Activated CD4-positive, alpha-beta T cell treated with anti-CD3 and anti-CD28 coated beads, Interleukin-2, amount 50 U/mL, for 1 hour (primary cell): ENCODE measurements around the gene CAPN11.
"Not testable (repeated sequence)": the region's sequence is repeated elsewhere in the genome, so short reads cannot be mapped to it uniquely, and the experiment has no call there.

Experiments used
- DNase-seq: peaks from one replicate; pipeline ENCODE4 v3.0.0-alpha.2; 2020

Gene CAPN11

DNA sequence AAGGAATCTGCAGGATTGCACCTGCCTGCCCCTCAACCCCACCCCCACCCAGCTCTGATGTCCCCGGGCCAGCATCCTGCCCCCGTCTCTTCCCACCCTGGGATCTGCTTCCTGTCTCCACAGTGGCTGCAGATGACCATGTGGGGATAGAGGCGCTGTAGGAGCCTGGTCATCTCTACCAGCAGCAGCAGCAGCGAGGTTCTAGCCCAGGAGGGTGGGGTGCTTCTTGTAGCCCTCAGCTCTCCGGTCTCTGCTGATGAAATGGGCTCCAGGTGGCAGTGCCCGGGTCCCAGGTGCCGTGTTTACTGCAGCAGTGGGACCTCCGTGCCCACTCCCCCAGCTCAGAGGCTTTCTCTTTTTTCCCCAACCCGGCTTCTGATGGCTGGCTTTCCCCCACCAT, 25.2 kb downstream of the CAPN11 start:
- DNase-seq = no peak

DNA sequence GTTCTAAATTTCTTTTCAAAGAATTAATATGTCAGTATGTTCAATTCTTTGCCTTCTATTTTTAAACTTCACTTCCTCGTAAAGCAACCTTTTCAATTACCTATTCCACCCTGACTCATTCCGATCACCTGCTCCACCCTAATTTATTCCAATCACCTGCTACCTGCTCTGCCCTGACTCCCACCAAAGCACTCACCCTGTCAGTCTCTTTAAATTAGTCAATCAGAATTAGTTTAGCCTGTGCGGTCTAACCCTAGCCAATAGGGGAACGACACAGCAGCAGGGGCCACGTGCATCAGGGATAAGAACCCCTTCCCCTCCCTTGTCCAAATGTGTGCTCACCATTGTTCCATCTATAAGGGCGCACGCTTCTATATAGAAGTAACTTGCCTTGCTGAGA, 26.7 kb downstream of the CAPN11 start:
- not testable (repeated sequence) for DNase-seq

- DNase-seq = no peak
Observed at GRCh38 chr6:44185953-44186634, 27.5 kb downstream of the CAPN11 start.

DNA sequence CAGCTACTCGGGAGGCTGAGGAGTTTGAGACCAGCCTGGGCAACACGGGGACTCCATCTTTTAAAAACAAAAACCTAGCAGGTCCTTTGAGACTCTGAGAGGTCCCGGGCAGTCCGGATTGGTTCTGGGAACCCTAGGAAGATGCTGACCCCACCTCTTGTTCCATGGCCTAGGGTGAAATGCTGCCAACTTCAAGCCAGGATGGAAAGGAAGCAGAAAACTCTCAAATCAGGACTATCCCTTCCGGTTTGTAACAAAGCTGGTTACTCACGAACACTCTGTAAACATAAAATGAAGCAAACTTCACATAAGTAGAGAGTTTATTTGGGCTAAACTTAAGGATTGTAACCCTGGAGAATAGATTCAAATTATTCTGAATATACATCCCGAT, 28.0 kb downstream of the CAPN11 start:
- no peak for DNase-seq

- DNase-seq = no peak
Observed at GRCh38 chr6:44188819-44189218, 30.2 kb downstream of the CAPN11 start.

DNA sequence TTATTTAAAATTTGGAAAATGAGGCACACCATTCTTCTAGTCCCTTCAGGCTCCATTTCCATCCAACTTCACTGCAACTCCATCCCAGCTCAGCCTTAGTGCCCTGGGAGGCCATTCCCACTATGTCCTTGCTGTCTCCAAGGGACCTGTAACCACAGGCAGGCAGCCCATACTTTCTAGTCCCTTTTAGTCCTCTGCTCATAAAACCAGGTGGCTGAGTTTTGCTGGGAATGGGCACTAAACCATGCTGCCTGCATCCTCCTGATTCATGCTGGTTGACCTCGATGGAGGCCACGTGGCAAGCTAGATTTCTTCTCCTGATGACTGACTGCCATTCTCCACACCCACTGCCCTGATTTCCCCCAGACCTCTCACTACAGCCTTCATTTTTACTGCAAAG, 30.6 kb downstream of the CAPN11 start:
- no peak for DNase-seq

DNA sequence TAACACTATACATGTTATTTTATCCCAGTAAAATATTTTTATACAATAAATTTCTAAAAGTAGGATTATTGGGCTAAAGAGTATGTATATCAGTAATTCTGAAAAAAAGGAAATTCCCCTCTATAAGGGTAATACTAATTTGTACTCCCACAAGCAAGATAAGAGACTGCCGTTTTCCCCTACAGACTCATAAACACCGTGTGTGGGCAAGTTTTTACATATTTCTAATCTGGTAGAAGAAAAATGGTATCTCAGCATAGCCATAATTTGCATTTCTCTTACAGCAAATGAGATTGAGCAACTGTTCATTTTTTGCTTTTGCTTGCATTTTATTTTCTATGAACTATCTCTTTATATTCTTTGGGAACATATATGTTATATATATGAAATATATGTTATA, 32.1 kb downstream of the CAPN11 start:
- DNase-seq = no peak

DNA sequence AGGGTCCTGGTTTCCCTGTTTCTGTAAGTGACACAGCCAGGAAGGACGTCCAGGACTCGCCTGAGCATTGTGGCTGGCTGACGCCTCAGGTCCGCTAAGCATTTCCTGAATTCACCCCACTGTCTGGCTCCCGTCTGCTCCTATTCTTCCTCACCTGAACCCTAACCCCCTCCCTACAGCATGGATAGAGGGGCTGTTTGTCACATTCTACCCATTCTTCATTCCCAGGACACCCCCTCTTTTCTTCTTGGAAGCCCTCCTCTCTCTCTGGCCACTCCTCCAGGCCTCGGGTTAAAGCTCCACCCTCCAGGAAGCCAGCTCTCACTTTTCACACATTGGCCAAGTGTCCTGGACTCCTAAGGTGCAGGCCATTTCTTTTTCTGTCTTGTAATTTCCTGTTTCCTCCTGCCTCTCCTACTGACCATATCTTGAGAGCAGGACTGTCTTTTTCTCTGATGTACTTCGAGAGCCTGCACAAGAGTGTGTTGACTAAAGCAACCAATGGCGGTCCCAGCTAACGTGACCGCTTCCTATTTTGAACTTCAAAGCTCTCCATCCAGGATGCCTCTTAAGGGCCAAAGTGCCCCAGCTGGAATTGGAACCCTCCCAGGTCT, 33.9 kb downstream of the CAPN11 start:
- DNase-seq = no peak

DNA sequence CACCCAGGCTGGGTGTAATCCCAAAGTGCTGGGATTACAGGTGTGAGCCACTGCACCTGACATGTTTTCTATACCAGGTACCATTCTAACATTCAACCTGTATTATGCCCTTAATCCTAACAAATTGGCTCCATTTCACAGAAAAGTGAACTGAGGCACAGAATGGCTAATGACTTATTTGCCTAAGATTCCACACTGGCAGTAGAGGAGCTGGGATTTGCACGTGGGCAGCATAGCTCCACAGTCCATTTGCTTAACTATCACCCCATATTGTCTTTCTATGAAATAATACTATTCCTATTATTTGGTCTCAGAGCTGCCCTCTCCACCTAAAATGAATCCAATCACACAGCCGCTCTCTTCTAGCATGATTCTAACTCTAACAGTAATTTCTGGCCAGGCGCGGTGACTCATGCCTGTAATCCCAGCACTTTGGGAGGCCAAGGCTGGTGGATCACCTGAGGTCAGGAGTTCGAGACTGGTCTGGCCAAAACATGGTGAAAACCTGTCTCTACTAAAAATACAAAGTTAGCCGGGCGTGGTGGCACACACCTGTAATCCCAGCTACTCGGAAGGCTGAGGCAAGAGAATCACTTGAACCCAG, 34.8 kb downstream of the CAPN11 start:
- no peak for DNase-seq

- no peak for DNase-seq
Observed at GRCh38 chr6:44194326-44194725, 35.7 kb downstream of the CAPN11 start.

DNA sequence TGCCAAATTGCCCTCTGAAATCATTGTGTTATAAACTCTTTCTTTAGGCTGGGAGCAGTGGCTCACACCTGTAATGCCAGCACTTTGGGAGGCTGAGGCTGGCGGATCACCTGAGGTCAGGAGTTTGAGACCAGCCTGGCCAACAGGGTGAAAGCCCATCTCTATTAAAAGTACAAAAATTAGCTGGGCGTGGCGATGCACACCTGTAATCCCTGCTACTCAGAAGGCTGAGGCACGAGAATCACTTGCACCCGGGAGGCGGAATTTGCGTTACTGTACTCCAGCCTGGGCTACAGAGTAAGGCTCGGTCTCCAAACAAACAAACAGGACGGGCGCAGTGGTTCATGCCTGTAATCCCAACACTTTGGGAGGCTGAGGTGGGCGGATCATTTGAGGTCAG, 37.7 kb downstream of the CAPN11 start:
- DNase-seq = not testable (repeated sequence)

GRCh38 chr6:44198684-44199083, 40.1 kb downstream of the CAPN11 start:
- no peak for DNase-seq

- no peak for DNase-seq
Observed at GRCh38 chr6:44199883-44200282, 41.3 kb downstream of the CAPN11 start.

- no peak for DNase-seq
Observed at GRCh38 chr6:44201200-44201599, 42.6 kb downstream of the CAPN11 start.

DNA sequence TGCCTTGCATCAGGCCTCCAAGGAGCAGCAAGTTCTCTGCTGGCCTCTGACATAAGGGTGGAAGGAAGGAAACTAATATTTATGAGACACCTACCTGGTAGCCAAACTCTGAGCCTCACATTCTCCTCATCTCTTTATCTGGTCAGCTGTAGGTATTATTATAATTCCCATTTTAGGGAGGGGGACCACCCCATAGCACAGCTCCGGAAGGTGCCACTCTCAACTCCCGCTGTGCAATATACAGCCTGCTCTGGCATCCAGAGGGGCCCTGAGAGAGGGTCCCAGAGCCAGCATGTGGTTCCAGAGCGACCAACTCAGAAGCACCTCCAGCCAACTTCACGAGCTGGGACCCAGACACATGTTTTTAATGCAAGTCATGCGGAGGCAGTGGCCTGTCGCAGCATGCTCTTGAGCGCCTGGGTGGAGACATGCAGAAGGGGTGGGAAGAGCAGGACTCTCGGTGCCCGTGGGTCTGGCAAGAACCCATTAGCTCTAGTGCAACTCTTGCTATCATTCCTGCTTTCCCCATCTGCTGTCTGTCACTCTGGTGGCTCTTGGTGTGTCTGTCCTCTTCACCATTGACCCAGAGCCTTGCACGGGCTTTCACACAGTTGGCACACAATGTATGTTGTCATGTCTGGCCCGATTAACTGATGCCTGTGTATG, 43.2 kb downstream of the CAPN11 start:
- DNase-seq = no peak

DNA sequence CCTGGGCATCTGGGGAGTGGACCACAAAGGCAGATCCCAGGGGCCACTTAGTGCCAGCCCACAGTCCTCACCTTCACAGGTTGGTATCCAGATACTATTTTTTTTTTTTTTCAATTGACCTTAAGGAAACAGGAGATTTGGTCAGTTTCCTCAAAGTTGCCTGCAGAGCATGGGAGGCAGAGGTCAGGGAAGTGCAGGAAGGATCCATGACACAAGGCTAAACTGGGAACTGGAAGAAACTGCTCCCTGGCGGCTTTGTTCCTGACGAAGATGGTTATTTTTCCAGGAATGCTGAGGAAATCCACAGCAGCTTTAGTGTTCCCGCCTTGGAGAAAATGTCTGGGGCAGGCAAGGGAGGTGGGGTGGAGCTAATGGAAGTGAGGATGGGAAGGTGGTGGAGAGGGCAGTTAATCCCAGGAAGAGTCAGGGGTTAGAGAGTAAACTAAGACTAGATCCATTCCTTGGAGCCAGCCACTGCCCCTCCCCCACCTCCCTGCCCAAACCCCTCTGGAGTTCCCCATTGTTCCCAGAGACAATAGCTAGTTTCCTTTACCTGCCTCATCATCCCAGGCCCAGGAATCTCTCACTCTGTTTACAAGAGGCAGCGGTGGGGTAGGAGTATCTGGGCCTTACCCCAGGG, 43.8 kb downstream of the CAPN11 start:
- DNase-seq = no peak

DNA sequence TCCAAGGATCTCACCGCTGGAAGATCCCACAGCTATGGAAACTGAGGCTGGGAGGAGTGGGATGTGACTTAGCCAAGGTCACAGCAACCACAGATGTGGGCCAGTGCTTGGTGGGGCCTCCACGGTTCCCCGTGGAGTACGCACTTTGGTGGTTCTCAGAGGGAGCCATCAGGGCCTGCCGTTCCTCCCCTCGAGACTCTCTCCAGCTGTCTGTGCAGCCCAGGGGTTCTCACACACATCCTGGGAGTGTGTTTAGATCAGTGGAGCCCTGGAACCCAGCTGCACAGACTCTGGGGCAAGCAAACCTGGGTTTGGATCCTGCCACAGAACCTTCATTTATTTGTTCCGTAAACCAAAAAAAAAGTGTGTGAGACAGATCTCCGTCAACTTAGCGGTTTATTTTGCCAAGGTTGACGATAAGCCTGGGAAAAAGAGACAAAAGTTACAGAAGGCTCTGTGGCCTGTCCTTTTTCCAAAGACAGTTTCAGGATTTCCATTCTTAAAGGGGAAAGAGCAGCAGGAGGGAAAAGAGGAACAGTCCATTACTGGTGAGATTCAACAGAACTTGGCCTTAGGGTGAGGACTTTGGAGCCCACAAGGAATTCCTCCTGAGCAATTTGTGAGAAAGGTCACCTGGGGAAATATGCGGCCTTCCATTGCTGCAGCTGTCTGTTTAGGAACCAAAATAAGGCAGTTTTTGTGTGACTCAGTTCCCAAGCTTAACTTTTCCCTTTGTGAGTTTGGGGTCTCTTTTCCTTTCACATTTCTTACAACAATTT, 44.5 kb downstream of the CAPN11 start:
- DNase-seq = no peak

DNA sequence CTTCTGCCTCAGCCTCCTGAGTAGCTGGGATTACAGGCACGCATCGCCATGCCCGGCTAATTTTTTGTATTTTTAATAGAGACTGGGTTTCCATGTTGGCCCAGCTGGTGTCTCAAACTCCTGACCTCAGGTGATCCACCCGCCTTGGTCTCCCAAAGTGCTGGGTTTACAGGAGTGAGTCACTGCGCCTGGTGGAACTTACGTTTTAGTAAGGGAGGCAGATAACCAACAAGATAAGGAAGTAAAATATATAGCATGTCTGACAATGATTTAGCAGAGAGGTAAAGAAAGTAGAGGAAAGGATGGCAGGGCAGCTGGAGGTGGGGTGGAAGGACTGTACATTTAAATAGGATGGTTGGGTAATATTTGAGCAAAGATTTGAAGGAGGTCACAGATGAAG, 45.3 kb downstream of the CAPN11 start:
- no peak for DNase-seq

- no peak for DNase-seq
Observed at GRCh38 chr6:44207966-44208365, 49.3 kb downstream of the CAPN11 start.

DNA sequence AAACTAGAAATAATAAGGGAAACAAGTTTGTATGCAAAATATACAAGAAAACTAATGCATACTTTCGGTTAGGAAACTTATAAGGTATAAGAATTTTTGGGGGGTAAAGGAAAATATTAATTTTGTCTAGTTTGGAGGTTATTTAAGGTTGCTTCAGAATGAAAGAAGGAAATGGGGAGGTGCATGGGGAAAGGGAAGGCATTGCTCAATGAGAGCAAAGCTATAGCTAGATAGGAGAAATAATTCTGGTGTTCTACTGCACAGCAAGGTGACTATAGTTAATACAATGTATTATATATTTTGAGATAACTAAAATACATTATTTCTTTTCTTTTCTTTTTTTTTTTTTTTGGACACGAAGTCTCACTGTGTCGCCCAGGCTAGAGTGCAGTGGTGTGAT, 52.7 kb downstream of the CAPN11 start:
- no peak for DNase-seq

DNA sequence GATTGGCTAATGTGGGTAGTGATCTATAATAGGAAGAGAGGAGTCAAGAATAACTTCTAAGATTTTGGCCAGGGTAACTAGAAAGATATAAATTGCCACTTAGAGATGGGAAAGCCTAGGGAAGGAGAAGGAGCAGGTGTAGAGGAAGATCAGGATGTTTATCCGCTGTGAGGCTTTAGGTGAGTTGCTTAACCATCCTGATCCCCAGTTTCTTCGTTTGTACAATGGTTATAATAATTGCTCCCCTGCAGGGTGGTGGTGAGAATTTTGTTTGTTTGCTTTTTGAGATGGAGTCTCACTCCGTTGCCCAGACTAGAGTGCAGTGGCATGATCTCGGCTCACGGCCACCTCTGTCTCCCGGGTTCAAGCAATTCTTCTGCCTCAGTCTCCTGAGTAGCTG, 55.7 kb downstream of the CAPN11 start:
- no peak for DNase-seq

GRCh38 chr6:44216677-44217331, 58.2 kb downstream of the CAPN11 start, which contains the start of gene MYMX:
TSS of gene MYMX (plus strand) at chr6:44216926. CDS start at chr6:44217472, 546 bp downstream.
- no peak for DNase-seq
